Measurements from ENCODE around the gene ULK1.
"Not testable (repeated sequence)": the region's sequence is repeated elsewhere in the genome, so short reads cannot be mapped to it uniquely, and the experiment has no call there.

The ULK1 gene

GRCh38 chr12:131862084-131862441 lies 32.4 kb upstream of the ULK1 start:
- no peak for DNase-seq (ENCODE audit: low spot score)

- DNase-seq (ENCODE audit: low spot score), result no peak
Measured at GRCh38 chr12:131862600-131862993, 31.8 kb upstream of the ULK1 start.

- DNase-seq (ENCODE audit: low spot score), result no peak
Measured at GRCh38 chr12:131862994-131863710, 31.3 kb upstream of the ULK1 start.

GRCh38 chr12:131863711-131864396 lies 30.6 kb upstream of the ULK1 start:
- no peak for DNase-seq (ENCODE audit: low spot score)

- DNase-seq (ENCODE audit: low spot score), result no peak
Measured at GRCh38 chr12:131864469-131864868, 30.0 kb upstream of the ULK1 start.

- DNase-seq (ENCODE audit: low spot score), result peak; percentile 73
Measured at GRCh38 chr12:131865180-131865875, 29.1 kb upstream of the ULK1 start.

- no peak for DNase-seq (ENCODE audit: low spot score)
Measured at GRCh38 chr12:131867471-131867870, 27.0 kb upstream of the ULK1 start.

GRCh38 chr12:131867891-131868675 lies 26.3 kb upstream of the ULK1 start:
- no peak for DNase-seq (ENCODE audit: low spot score)

- DNase-seq (ENCODE audit: low spot score), result peak; percentile 42
Measured at GRCh38 chr12:131869871-131870418, 24.5 kb upstream of the ULK1 start.

GRCh38 chr12:131871677-131872076 lies 22.7 kb upstream of the ULK1 start:
- DNase-seq (ENCODE audit: low spot score), result no peak

GRCh38 chr12:131872154-131873051 lies 22.0 kb upstream of the ULK1 start:
- no peak for DNase-seq (ENCODE audit: low spot score)

GRCh38 chr12:131873293-131873692 lies 21.1 kb upstream of the ULK1 start:
- no peak for DNase-seq (ENCODE audit: low spot score)

GRCh38 chr12:131874972-131875371 lies 19.4 kb upstream of the ULK1 start:
- not testable (repeated sequence) for DNase-seq (ENCODE audit: low spot score)

- not testable (repeated sequence) for DNase-seq (ENCODE audit: low spot score)
Measured at GRCh38 chr12:131877216-131877615, 17.2 kb upstream of the ULK1 start.

- not testable (repeated sequence) for DNase-seq (ENCODE audit: low spot score)
Measured at GRCh38 chr12:131878436-131878835, 16.0 kb upstream of the ULK1 start.

GRCh38 chr12:131882804-131883520 lies 11.5 kb upstream of the ULK1 start:
- DNase-seq (ENCODE audit: low spot score), result no peak

- DNase-seq (ENCODE audit: low spot score), result no peak
Measured at GRCh38 chr12:131883521-131883900, 10.9 kb upstream of the ULK1 start.

- DNase-seq (ENCODE audit: low spot score), result not testable (repeated sequence)
Measured at GRCh38 chr12:131885076-131885475, 9.3 kb upstream of the ULK1 start.

GRCh38 chr12:131885543-131886057 lies 8.8 kb upstream of the ULK1 start:
- DNase-seq (ENCODE audit: low spot score), result no peak

- DNase-seq (ENCODE audit: low spot score), result not testable (repeated sequence)
Measured at GRCh38 chr12:131891722-131892121, 2.7 kb upstream of the ULK1 start.

Measured in LoVo (cell line).